HG03442 (cell line): ENCODE data around the gene GJE1.
"Not testable (repeated sequence)": the region's sequence is repeated elsewhere in the genome, so short reads cannot be mapped to it uniquely, and the experiment has no call there.

Experiments used
- ATAC-seq: cut with Tn5 transposase; IDR thresholded peaks from one replicate; pipeline ENCODE4 v1.9.1; 2021; ENCODE audit warnings: mild to moderate bottlenecking, moderate library complexity; ENCODE audit not compliant: unreplicated experiment

GJE1 gene

GRCh38 chr6:142132625-142133024, at the start of gene GJE1:
Gene GJE1, plus strand, starts transcription at chr6:142132925. Its CDS starts 234 bp downstream, at chr6:142133159.
- no peak for ATAC-seq

- no peak for ATAC-seq
Observed at GRCh38 chr6:142087950-142088857, 44.5 kb upstream of the GJE1 start.

- no peak for ATAC-seq
Observed at GRCh38 chr6:142088858-142089216, 43.9 kb upstream of the GJE1 start.

GRCh38 chr6:142104820-142105219, 27.9 kb upstream of the GJE1 start:
- ATAC-seq, result not testable (repeated sequence)

- not testable (repeated sequence) for ATAC-seq
Observed at GRCh38 chr6:142110820-142111219, 21.9 kb upstream of the GJE1 start.

- ATAC-seq, result peak; percentile 60
Observed at GRCh38 chr6:142112451-142113061, 20.2 kb upstream of the GJE1 start.

- no peak for ATAC-seq
Observed at GRCh38 chr6:142117366-142117765, 15.4 kb upstream of the GJE1 start.

GRCh38 chr6:142118328-142118727, 14.4 kb upstream of the GJE1 start:
- no peak for ATAC-seq

GRCh38 chr6:142118925-142119324, 13.8 kb upstream of the GJE1 start:
- no peak for ATAC-seq

GRCh38 chr6:142121342-142121741, 11.4 kb upstream of the GJE1 start:
- ATAC-seq, result no peak

GRCh38 chr6:142130814-142131213, 1.9 kb upstream of the GJE1 start:
- ATAC-seq, result no peak

- no peak for ATAC-seq
Observed at GRCh38 chr6:142138876-142139275, 6.2 kb downstream of the GJE1 start.

GRCh38 chr6:142141531-142141930, 8.8 kb downstream of the GJE1 start:
- ATAC-seq, result not testable (repeated sequence)

- peak; percentile 100 for ATAC-seq
Observed at GRCh38 chr6:142146828-142147662, 14.3 kb downstream of the GJE1 start, which contains the start of the genes NMBR and VTA1. Gene NMBR, minus strand, starts transcription at chr6:142147122. Its CDS starts 58,464 bp downstream, at chr6:142088658. Gene VTA1, plus strand, starts transcription at chr6:142147263. Its CDS starts 25 bp downstream, at chr6:142147288.

- ATAC-seq, result no peak
Observed at GRCh38 chr6:142152746-142153145, 20.0 kb downstream of the GJE1 start.

GRCh38 chr6:142153196-142153595, 20.5 kb downstream of the GJE1 start:
- ATAC-seq, result no peak

GRCh38 chr6:142154336-142154735, 21.6 kb downstream of the GJE1 start:
- ATAC-seq, result no peak

- no peak for ATAC-seq
Observed at GRCh38 chr6:142155091-142155490, 22.4 kb downstream of the GJE1 start.

- peak; percentile 48 for ATAC-seq
Observed at GRCh38 chr6:142155895-142156757, 23.4 kb downstream of the GJE1 start.

GRCh38 chr6:142156758-142157068, 24.0 kb downstream of the GJE1 start:
- not testable (repeated sequence) for ATAC-seq
